Lower leg skin (tissue), 3 donors: Measurements from ENCODE around the gene KANK4.

ENCODE experiments used
- CTCF ChIP-seq, 3 donors: fragments of 450-650 bp; IDR thresholded peaks; one replicate each; pipeline ENCODE4 v1.5.1; 2016; ENCODE audit warnings: antibody characterized with exemption in 3 of 3, mild to moderate bottlenecking in 3 of 3, moderate library complexity in 2 of 3
- POLR2A ChIP-seq, 2 donors: fragments of 450-650 bp; IDR thresholded peaks; one replicate each; pipeline ENCODE4 v1.6.1; 2016 to 2017; ENCODE audit warnings: antibody characterized with exemption in 2 of 2, mild to moderate bottlenecking in 1 of 2, moderate library complexity in 1 of 2

- TF ChIP-seq CTCF (IDR thresholded peaks at IDR 0.05) (no peak), POLR2A (IDR thresholded peaks at IDR 0.05) (no peak)
Observed at GRCh38 chr1:62238507-62238906, 80.7 kb downstream of the KANK4 start.
